Left ventricle myocardium inferior (tissue), 1 donor: Measurements from ENCODE around the gene DHFR2. TPM values are rescaled to one million over a fixed set of nuclear protein-coding genes. Genes with fewer than 3 reads are reported as not detected.
A peak's percentile ranks its signal among the peaks of the same experiment; 100 is the strongest.
"Not testable (repeated sequence)": the region's sequence is repeated elsewhere in the genome, so short reads cannot be mapped to it uniquely, and the experiment has no call there.

ENCODE experiments used
- DNase-seq: peaks from one replicate; pipeline ENCODE4 v3.0.0-alpha.2; 2020
- H3K27ac ChIP-seq: fragments of 200-600 bp; replicated peaks from 2 replicates; pipeline ENCODE4 v1.8.0; 2021
- H3K27me3 ChIP-seq: fragments of 200-600 bp; 2 replicates; pipeline ENCODE4 v1.8.0; 2021; ENCODE audit warnings: low read depth
- H3K36me3 ChIP-seq: fragments of 200-600 bp; 2 replicates; pipeline ENCODE4 v1.8.0; 2021
- H3K4me1 ChIP-seq: fragments of 200-600 bp; 2 replicates; pipeline ENCODE4 v1.8.0; 2021
- H3K4me3 ChIP-seq: fragments of 200-600 bp; 2 replicates; pipeline ENCODE4 v1.8.0; 2021; ENCODE audit warnings: mild to moderate bottlenecking, moderate library complexity
- H3K9me3 ChIP-seq: fragments of 200-600 bp; replicated peaks from 2 replicates; pipeline ENCODE4 v1.8.0; 2021
- CTCF ChIP-seq: fragments of 200-600 bp; IDR thresholded peaks from 2 replicates; pipeline ENCODE4 v1.8.0; 2021; ENCODE audit warnings: antibody characterized with exemption, mild to moderate bottlenecking, borderline replicate concordance
- intact Hi-C: fragments of 100-400 bp; cut with micrococcal nuclease; formaldehyde crosslinking; loops from one replicate; pipeline ENCODE4 v1.11.0; 2022
- long read RNA-seq: library from polyadenylated mRNA; unstranded; transcript quantifications from one replicate; pipeline ENCODE4 v2.0.0, GENCODE V29; 2021
- total RNA-seq: library from RNA; stranded (reverse); fragmentation: NEBNext Ultra II Directional; extraction: Animal tissue kit (Norgen Biotek cat#: 25700); gene quantifications from one replicate; pipeline ENCODE4 v1.2.1, GENCODE V29; 2021
- donor health status: DM: no; HTN: yes; CAD: no; lungs with severe emphysema.

The DHFR2 gene
- total RNA-seq, result 3.9 TPM
- long read RNA-seq, full-length matches to known transcripts, result 3 of 4 reads
- long read RNA-seq, partial matches to known transcripts, result 0 of 4 reads
- long read RNA-seq, other reads (novel, unspliced or antisense), result 1 of 4 reads

- H3K36me3 ChIP-seq, result peaks cover 24% of the 10 kb centered on the region
- DNase-seq, result peak; percentile 90
- intact Hi-C loops, result loop anchor here (10.0 kb wide), 1 partner anchor 148 kb away; no protein-coding TSS in a partner anchor
- peak within 1 kb of the TSS; percentile 94 for H3K27ac ChIP-seq
- no peaks in the 10 kb centered on the region for H3K9me3 ChIP-seq
- H3K27me3 ChIP-seq, result no peaks in the 10 kb centered on the region
- TF ChIP-seq CTCF, result no peak
- H3K4me1 ChIP-seq, result peaks cover 44% of the 10 kb centered on the region
- peak within 1 kb of the TSS; percentile 80 for H3K4me3 ChIP-seq
These were observed at the start of gene DHFR2, which contains the start of gene NSUN3 for GRCh38 chr3:94062513-94063404. TSS of gene DHFR2 (minus strand) at chr3:94062916. CDS start at chr3:94061511, 1,405 bp downstream. TSS of gene NSUN3 (plus strand) at chr3:94063061. CDS start at chr3:94063127, 66 bp downstream.

- H3K9me3 ChIP-seq, result no peaks in the 10 kb centered on the region
- TF ChIP-seq CTCF, result no peak
- peaks cover 34% of the 10 kb centered on the region for H3K36me3 ChIP-seq
- intact Hi-C loops, result no loop called here
- no peaks in the 10 kb centered on the region for H3K27me3 ChIP-seq
- H3K4me3 ChIP-seq, result no peak overlapping the region
- no peaks in the 10 kb centered on the region for H3K4me1 ChIP-seq
- no peak for DNase-seq
- H3K27ac ChIP-seq, result no peak overlapping the region
These were observed 48.1 kb upstream of the DHFR2 start for GRCh38 chr3:94110854-94111253.

- DNase-seq, H3K27ac ChIP-seq, H3K9me3 ChIP-seq, intact Hi-C loops, H3K4me1 ChIP-seq, H3K4me3 ChIP-seq, H3K27me3 ChIP-seq: not testable (repeated sequence)
- H3K36me3 ChIP-seq, result peaks cover 34% of the 10 kb centered on the region
These were observed 47.5 kb upstream of the DHFR2 start for GRCh38 chr3:94110232-94110631.

GRCh38 chr3:94106268-94106667 is 43.6 kb upstream of the DHFR2 start:
- no peak for TF ChIP-seq CTCF
- DNase-seq, result no peak
- no peak overlapping the region for H3K4me3 ChIP-seq
- intact Hi-C loops, result no loop called here
- peaks cover 51% of the 10 kb centered on the region for H3K36me3 ChIP-seq
- no peaks in the 10 kb centered on the region for H3K27me3 ChIP-seq
- no peaks in the 10 kb centered on the region for H3K4me1 ChIP-seq
- no peak overlapping the region for H3K27ac ChIP-seq
- no peaks in the 10 kb centered on the region for H3K9me3 ChIP-seq

GRCh38 chr3:94101860-94102259 is 39.1 kb upstream of the DHFR2 start:
- peaks cover 71% of the 10 kb centered on the region for H3K36me3 ChIP-seq

More at GRCh38 chr3:94101860-94102259, 39.1 kb upstream of the DHFR2 start:
- no peak for TF ChIP-seq CTCF
- intact Hi-C loops, result no loop called here
- no peak for DNase-seq
- no peaks in the 10 kb centered on the region for H3K27me3 ChIP-seq
- H3K4me3 ChIP-seq, result no peak overlapping the region
- no peaks in the 10 kb centered on the region for H3K9me3 ChIP-seq
- H3K27ac ChIP-seq, result no peak overlapping the region
- no peaks in the 10 kb centered on the region for H3K4me1 ChIP-seq
